ENCODE data around the gene TMEM156.
"Not testable (repeated sequence)": the region's sequence is repeated elsewhere in the genome, so short reads cannot be mapped to it uniquely, and the experiment has no call there.

The TMEM156 gene

DNA sequence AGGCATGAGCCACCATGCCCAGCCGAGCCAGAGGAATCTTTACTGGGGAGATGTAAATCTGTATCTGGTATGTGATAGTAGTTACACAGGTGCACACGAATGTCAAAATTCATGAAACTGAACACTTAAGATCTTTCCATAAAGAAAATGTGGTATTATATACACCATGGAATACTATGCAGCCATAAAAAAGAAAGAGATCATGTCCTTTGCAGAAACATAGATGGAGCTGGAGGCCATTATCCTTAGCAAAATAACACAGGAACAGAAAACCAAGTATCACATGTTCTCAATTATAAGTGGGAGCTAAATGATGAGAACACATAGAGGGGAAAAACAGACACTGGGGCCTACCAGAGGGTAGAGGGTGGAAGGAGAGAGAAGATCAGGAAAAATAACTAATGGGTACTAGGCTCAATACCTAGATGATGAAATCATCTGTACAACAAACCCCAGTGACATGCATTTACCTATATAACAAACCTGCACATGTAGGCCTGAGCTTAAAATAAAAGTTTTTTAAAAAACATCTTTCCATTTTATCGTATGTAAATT, 7.8 kb downstream of the TMEM156 start:
- DNase-seq (ENCODE audit: low read depth), result no peak
- no peak for TF ChIP-seq CTCF (IDR thresholded peaks at IDR 0.05; ENCODE audit: low read depth, low read length, missing control alignments)
- H3K4me3 ChIP-seq (ENCODE audit: low read depth, low read length), result no peak overlapping the region

GRCh38 chr4:39023059-39023458, 9.2 kb downstream of the TMEM156 start:
- no peak overlapping the region for H3K4me3 ChIP-seq (ENCODE audit: low read depth, low read length)
- TF ChIP-seq CTCF (IDR thresholded peaks at IDR 0.05; ENCODE audit: low read depth, low read length, missing control alignments), result no peak
- no peak for DNase-seq (ENCODE audit: low read depth)

GRCh38 chr4:39022241-39022640, 10.0 kb downstream of the TMEM156 start:
- H3K4me3 ChIP-seq (ENCODE audit: low read depth, low read length), result no peak overlapping the region
- TF ChIP-seq CTCF (IDR thresholded peaks at IDR 0.05; ENCODE audit: low read depth, low read length, missing control alignments), result no peak
- DNase-seq (ENCODE audit: low read depth), result no peak

DNA sequence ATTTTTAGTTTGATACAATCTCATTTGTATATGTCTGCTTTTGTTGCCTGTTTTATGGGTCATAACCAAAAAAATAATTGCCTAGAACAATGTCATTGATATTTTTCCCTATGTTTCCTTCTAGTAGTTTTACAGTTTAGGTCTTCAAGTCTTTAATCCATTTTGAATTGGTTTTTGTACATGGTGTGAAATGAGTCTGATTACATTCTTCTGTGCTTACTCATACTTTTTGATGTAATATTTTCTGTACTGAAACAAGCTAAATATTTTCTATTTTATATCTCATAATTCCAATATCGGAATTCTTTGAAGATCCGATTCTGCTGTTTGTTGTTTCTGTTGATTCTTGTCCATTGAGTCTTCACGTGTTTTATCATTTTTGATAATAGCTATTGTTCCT, 10.6 kb downstream of the TMEM156 start:
- TF ChIP-seq CTCF (IDR thresholded peaks at IDR 0.05; ENCODE audit: low read depth, low read length, missing control alignments), result no peak
- H3K4me3 ChIP-seq (ENCODE audit: low read depth, low read length), result no peak overlapping the region
- no peak for DNase-seq (ENCODE audit: low read depth)

- no peak for DNase-seq (ENCODE audit: low read depth)
- no peak overlapping the region for H3K4me3 ChIP-seq (ENCODE audit: low read depth, low read length)
- no peak for TF ChIP-seq CTCF (IDR thresholded peaks at IDR 0.05; ENCODE audit: low read depth, low read length, missing control alignments)
These were observed 12.1 kb downstream of the TMEM156 start for GRCh38 chr4:39020130-39020529.

GRCh38 chr4:39014028-39014427, 18.2 kb downstream of the TMEM156 start:
- no peak for TF ChIP-seq CTCF (IDR thresholded peaks at IDR 0.05; ENCODE audit: low read depth, low read length, missing control alignments)
- no peak for DNase-seq (ENCODE audit: low read depth)

GRCh38 chr4:39004758-39005157, 27.5 kb downstream of the TMEM156 start:
- DNase-seq (ENCODE audit: low read depth), result no peak
- no peak for TF ChIP-seq CTCF (IDR thresholded peaks at IDR 0.05; ENCODE audit: low read depth, low read length, missing control alignments)
- H3K4me3 ChIP-seq (ENCODE audit: low read depth, low read length), result no peak overlapping the region

More at GRCh38 chr4:39014028-39014427, 18.2 kb downstream of the TMEM156 start:
- no peak overlapping the region for H3K4me3 ChIP-seq (ENCODE audit: low read depth, low read length)

DNA sequence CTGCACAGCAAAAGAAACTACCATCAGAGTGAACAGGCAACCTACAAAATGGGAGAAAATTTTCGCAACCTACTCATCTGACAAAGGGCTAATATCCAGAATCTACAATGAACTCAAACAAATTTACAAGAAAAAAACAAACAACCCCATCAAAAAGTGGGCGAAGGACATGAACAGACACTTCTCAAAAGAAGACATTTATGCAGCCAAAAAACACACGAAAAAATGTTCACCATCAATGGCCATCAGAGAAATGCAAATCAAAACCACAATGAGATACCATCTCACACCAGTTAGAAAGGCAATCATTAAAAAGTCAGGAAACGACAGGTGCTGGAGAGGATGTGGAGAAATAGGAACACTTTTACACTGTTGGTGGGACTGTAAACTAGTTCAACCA, 30.2 kb downstream of the TMEM156 start:
- not testable (repeated sequence) for H3K4me3 ChIP-seq (ENCODE audit: low read depth, low read length); DNase-seq (ENCODE audit: low read depth)

Data from GM12864 (cell line).